Left renal pelvis (tissue), 4 donors: ENCODE data around the gene CLPTM1. TPM values are rescaled to one million over a fixed set of nuclear protein-coding genes. Genes with fewer than 3 reads are reported as not detected.

ENCODE experiments used
- polyA plus RNA-seq, 4 donors: library from polyadenylated mRNA; unstranded; fragments of 120-200 nt; gene quantifications; one replicate each; pipeline ENCODE4 v1.2.1, GENCODE V29; 2013; ENCODE audit not compliant: insufficient read length in 4 of 4

CLPTM1 gene
- polyA plus RNA-seq, 4 donors, result 70.4 to 125 (median 103) TPM

Other genes with a start within 250 kb of the CLPTM1 start
- gene BCL3, start 206.7 kb upstream of the CLPTM1 start, polyA plus RNA-seq, result 10 to 100 TPM in 2 of 4 donors, 1 to 10 TPM in 2; 5.5 to 16.5 (median 8.8) TPM
- gene CBLC, start 177.5 kb upstream of the CLPTM1 start, polyA plus RNA-seq, result 1 to 10 TPM in 3 of 4 donors, under 1 TPM in 1; 0.25 to 7.9 (median 6.0) TPM
- 100 to 1,000 TPM in 3 of 4 donors, 10 to 100 TPM in 1; 71.5 to 730 (median 500) TPM for gene BCAM, start 146.3 kb upstream of the CLPTM1 start, polyA plus RNA-seq
- gene NECTIN2, start 109.1 kb upstream of the CLPTM1 start, polyA plus RNA-seq, result 100 to 1,000 TPM in 3 of 4 donors, 10 to 100 TPM in 1; 74.3 to 165 (median 151) TPM
- gene TOMM40, start 64.1 kb upstream of the CLPTM1 start, polyA plus RNA-seq, result 10 to 100 TPM; 27.3 to 53.4 (median 43.9) TPM
- gene APOE, start 49.6 kb upstream of the CLPTM1 start, polyA plus RNA-seq, result 100 to 1,000 TPM in 3 of 4 donors, 10 to 100 TPM in 1; 51.2 to 397 (median 259) TPM
- gene APOC1, start 40.8 kb upstream of the CLPTM1 start, polyA plus RNA-seq, result 10 to 100 TPM in 2 of 4 donors, 1 to 10 TPM in 2; 8.7 to 25.0 (median 9.9) TPM
- gene APOC4, start 13.1 kb upstream of the CLPTM1 start, polyA plus RNA-seq, result not detected
- 10 to 100 TPM in 2 of 4 donors, 1 to 10 TPM in 2; 4.3 to 12.8 (median 8.8) TPM for gene APOC2, start 9.3 kb upstream of the CLPTM1 start, polyA plus RNA-seq
- 1 to 10 TPM; 4.4 to 6.6 (median 5.5) TPM for gene RELB, start 46.1 kb downstream of the CLPTM1 start, polyA plus RNA-seq
- 10 to 100 TPM; 55.9 to 94.2 (median 64.6) TPM for gene CLASRP, start 83.7 kb downstream of the CLPTM1 start, polyA plus RNA-seq
- gene ZNF296, start 121.1 kb downstream of the CLPTM1 start, polyA plus RNA-seq, result 1 to 10 TPM in 1 of 4 donors, under 1 TPM in 3; 0.45 to 2.5 (median 0.76) TPM
- gene GEMIN7, start 123.9 kb downstream of the CLPTM1 start, polyA plus RNA-seq, result 10 to 100 TPM; 16.6 to 27.3 (median 22.5) TPM
- gene PPP1R37, start 137.8 kb downstream of the CLPTM1 start, polyA plus RNA-seq, result 10 to 100 TPM; 15.2 to 38.9 (median 26.5) TPM
- under 1 TPM; 0.06 to 0.21 (median 0.13) TPM for gene NKPD1, start 205.6 kb downstream of the CLPTM1 start, polyA plus RNA-seq
- 10 to 100 TPM; 11.6 to 48.6 (median 30.8) TPM for gene TRAPPC6A, start 222.9 kb downstream of the CLPTM1 start, polyA plus RNA-seq
- gene BLOC1S3, start 223.4 kb downstream of the CLPTM1 start, polyA plus RNA-seq, result 10 to 100 TPM in 1 of 4 donors, 1 to 10 TPM in 3; 6.7 to 10.1 (median 9.2) TPM